Naive B cell (primary cell): ENCODE results near the gene MYH16. TPM values are rescaled to one million over a fixed set of nuclear protein-coding genes. Genes with fewer than 3 reads are reported as not detected.
"Not testable (repeated sequence)": the region's sequence is repeated elsewhere in the genome, so short reads cannot be mapped to it uniquely, and the experiment has no call there.

Experiments used
- ATAC-seq, 2 donors: fragments of 150-1000 bp; cut with Tn5 transposase; 2 replicates each; pipeline ENCODE4 v1.10.0; 2021; ENCODE audit warnings: low read depth in 2 of 2, mild to moderate bottlenecking in 2 of 2, moderate library complexity in 2 of 2
- DNase-seq: peaks from one replicate; pipeline ENCODE4 v3.0.0; 2022
- H3K27ac Mint-ChIP-seq, 6 donors: one replicate each; pipeline ENCODE4 v1.8.0; 2020 to 2022; ENCODE audit warnings: mild to moderate bottlenecking in 6 of 6, mixed read lengths in 6 of 6, moderate library complexity in 5 of 6, inconsistent platforms in 2 of 6
- H3K27me3 Mint-ChIP-seq, 3 donors: one replicate each; pipeline ENCODE4 v1.8.0; 2021 to 2022; ENCODE audit warnings: mixed read lengths in 3 of 3, mild to moderate bottlenecking in 1 of 3
- H3K36me3 Mint-ChIP-seq, 2 donors: one replicate each; pipeline ENCODE4 v1.8.0; 2020 to 2022; ENCODE audit warnings: mixed read lengths in 2 of 2, inconsistent platforms in 1 of 2, mild to moderate bottlenecking in 1 of 2
- H3K4me1 Mint-ChIP-seq, 3 donors: one replicate each; pipeline ENCODE4 v1.8.0; 2020 to 2022; ENCODE audit warnings: mixed read lengths in 3 of 3, inconsistent platforms in 1 of 3, mild to moderate bottlenecking in 1 of 3, moderate library complexity in 1 of 3
- H3K4me3 Mint-ChIP-seq, 8 donors: one replicate each; pipeline ENCODE4 v1.8.0; 2020 to 2022; ENCODE audit warnings: mild to moderate bottlenecking in 8 of 8, mixed read lengths in 8 of 8, moderate library complexity in 8 of 8, inconsistent platforms in 2 of 8
- H3K9me3 Mint-ChIP-seq, 7 donors: one replicate each; pipeline ENCODE4 v1.8.0; 2020 to 2022; ENCODE audit warnings: mixed read lengths in 7 of 7, mild to moderate bottlenecking in 5 of 7, inconsistent platforms in 2 of 7, moderate library complexity in 1 of 7
- polyA plus RNA-seq, 6 donors: library from polyadenylated mRNA; unstranded; fragments of 300-500 nt; fragmentation: Illumina TruSeq; gene quantifications; one replicate each; pipeline ENCODE4 v1.2.3, GENCODE V29; 2021; ENCODE audit warnings: low read depth in 6 of 6

Gene MYH16
- polyA plus RNA-seq, result not detected

- Mint-ChIP-seq H3K4me3 (no peak within 1 kb of the TSS), H3K27ac (no peak within 1 kb of the TSS), H3K27me3 (peaks cover 4 to 6% (median 5%) of the 10 kb centered on the region in 3 donors), H3K4me1 (peaks cover 0 to 7% (median 0%) of the 10 kb centered on the region in 3 donors), H3K36me3 (no peaks in the 10 kb centered on the region), H3K9me3 (no peaks in the 10 kb centered on the region)
- DNase-seq, result no peak
- ATAC-seq, result no peak
Observed at GRCh38 chr7:99272476-99273045, at the start of gene MYH16. Gene MYH16, plus strand, starts transcription at chr7:99272839.

- H3K4me3 Mint-ChIP-seq, DNase-seq, H3K4me1 Mint-ChIP-seq, H3K36me3 Mint-ChIP-seq, ATAC-seq, H3K9me3 Mint-ChIP-seq, H3K27me3 Mint-ChIP-seq: not testable (repeated sequence)
- peak overlapping the region in 1 of 6 donors; percentile 50 for H3K27ac Mint-ChIP-seq
Observed at GRCh38 chr7:99224263-99224898, 48.3 kb upstream of the MYH16 start.

- ATAC-seq (no peak), DNase-seq (no peak)
- Mint-ChIP-seq H3K4me3 (no peak overlapping the region), H3K27me3 (peaks cover 0 to 6% (median 0%) of the 10 kb centered on the region in 3 donors), H3K36me3 (no peaks in the 10 kb centered on the region), H3K4me1 (peaks cover 0 to 5% (median 0%) of the 10 kb centered on the region in 3 donors), H3K9me3 (peaks cover 0 to 2% (median 0%) of the 10 kb centered on the region in 7 donors), H3K27ac (peak overlapping the region in 1 of 6 donors; percentile 50)
Observed at GRCh38 chr7:99224899-99225265, 47.8 kb upstream of the MYH16 start.

- peaks cover 0 to 6% (median 0%) of the 10 kb centered on the region in 3 donors for H3K27me3 Mint-ChIP-seq
- DNase-seq (no peak), ATAC-seq (no peak)
- peaks cover 0 to 2% (median 0%) of the 10 kb centered on the region in 3 donors for H3K4me1 Mint-ChIP-seq
- H3K4me3 Mint-ChIP-seq, result no peak overlapping the region
- H3K36me3 Mint-ChIP-seq, result no peaks in the 10 kb centered on the region
- H3K9me3 Mint-ChIP-seq, result no peaks in the 10 kb centered on the region
- H3K27ac Mint-ChIP-seq, result no peak overlapping the region
Observed at GRCh38 chr7:99229234-99229633, 43.4 kb upstream of the MYH16 start.

GRCh38 chr7:99232082-99232770, 40.4 kb upstream of the MYH16 start:
- Mint-ChIP-seq H3K36me3 (no peaks in the 10 kb centered on the region), H3K27ac (no peak overlapping the region)
- no peak for DNase-seq

GRCh38 chr7:99232955-99233354, 39.7 kb upstream of the MYH16 start:
- not testable (repeated sequence) for DNase-seq, ATAC-seq, H3K27me3 Mint-ChIP-seq, H3K4me1 Mint-ChIP-seq, H3K4me3 Mint-ChIP-seq, H3K36me3 Mint-ChIP-seq, H3K27ac Mint-ChIP-seq
- H3K9me3 Mint-ChIP-seq, result peaks cover 0 to 11% (median 4%) of the 10 kb centered on the region in 7 donors

More at GRCh38 chr7:99232082-99232770, 40.4 kb upstream of the MYH16 start:
- H3K27me3 Mint-ChIP-seq, result no peaks in the 10 kb centered on the region
- H3K4me1 Mint-ChIP-seq, result no peaks in the 10 kb centered on the region
- no peak overlapping the region for H3K4me3 Mint-ChIP-seq
- peaks cover 0 to 3% (median 0%) of the 10 kb centered on the region in 7 donors for H3K9me3 Mint-ChIP-seq
- ATAC-seq, result no peak

GRCh38 chr7:99234185-99234584, 38.5 kb upstream of the MYH16 start:
- H3K4me3 Mint-ChIP-seq, result no peak overlapping the region
- H3K4me1 Mint-ChIP-seq, result no peaks in the 10 kb centered on the region
- peaks cover 0 to 7% (median 5%) of the 10 kb centered on the region in 3 donors for H3K27me3 Mint-ChIP-seq
- no peaks in the 10 kb centered on the region for H3K36me3 Mint-ChIP-seq
- peak overlapping the region in 1 of 6 donors; percentile 33 for H3K27ac Mint-ChIP-seq
- no peak for DNase-seq
- ATAC-seq, result no peak
- H3K9me3 Mint-ChIP-seq, result peaks cover 0 to 13% (median 5%) of the 10 kb centered on the region in 7 donors

GRCh38 chr7:99235925-99236324, 36.7 kb upstream of the MYH16 start:
- no peaks in the 10 kb centered on the region for H3K36me3 Mint-ChIP-seq
- no peak overlapping the region for H3K4me3 Mint-ChIP-seq
- DNase-seq (no peak), ATAC-seq (no peak)
- no peak overlapping the region for H3K27ac Mint-ChIP-seq
- H3K27me3 Mint-ChIP-seq, result peaks cover 4 to 19% (median 13%) of the 10 kb centered on the region in 3 donors
- H3K4me1 Mint-ChIP-seq, result no peaks in the 10 kb centered on the region
- H3K9me3 Mint-ChIP-seq, result peaks cover 0 to 13% (median 5%) of the 10 kb centered on the region in 7 donors

- not testable (repeated sequence) for H3K4me1 Mint-ChIP-seq, H3K27ac Mint-ChIP-seq, ATAC-seq, DNase-seq, H3K4me3 Mint-ChIP-seq, H3K36me3 Mint-ChIP-seq
- H3K27me3 Mint-ChIP-seq, result peaks cover 4 to 19% (median 13%) of the 10 kb centered on the region in 3 donors
- H3K9me3 Mint-ChIP-seq, result peaks cover 0 to 13% (median 5%) of the 10 kb centered on the region in 7 donors
Observed at GRCh38 chr7:99237876-99238275, 34.8 kb upstream of the MYH16 start.

GRCh38 chr7:99238558-99239341, 33.9 kb upstream of the MYH16 start:
- no peak overlapping the region for H3K4me3 Mint-ChIP-seq
- H3K9me3 Mint-ChIP-seq, result peaks cover 0 to 13% (median 5%) of the 10 kb centered on the region in 7 donors
- ATAC-seq (no peak), DNase-seq (no peak)
- H3K27me3 Mint-ChIP-seq, result peaks cover 4 to 19% (median 13%) of the 10 kb centered on the region in 3 donors
- peak overlapping the region in 2 of 6 donors; percentile 54 to 79 for H3K27ac Mint-ChIP-seq
- no peaks in the 10 kb centered on the region for H3K36me3 Mint-ChIP-seq
- no peaks in the 10 kb centered on the region for H3K4me1 Mint-ChIP-seq

- no peak overlapping the region for H3K4me3 Mint-ChIP-seq
- H3K27me3 Mint-ChIP-seq, result peaks cover 4 to 26% (median 13%) of the 10 kb centered on the region in 3 donors
- no peaks in the 10 kb centered on the region for H3K36me3 Mint-ChIP-seq
- DNase-seq (no peak), ATAC-seq (no peak)
- H3K4me1 Mint-ChIP-seq, result no peaks in the 10 kb centered on the region
- H3K27ac Mint-ChIP-seq, result no peak overlapping the region
- peaks cover 0 to 5% (median 3%) of the 10 kb centered on the region in 7 donors for H3K9me3 Mint-ChIP-seq
Observed at GRCh38 chr7:99242682-99243081, 30.0 kb upstream of the MYH16 start.

GRCh38 chr7:99243751-99244337, 28.8 kb upstream of the MYH16 start:
- ATAC-seq (no peak), DNase-seq (no peak)
- no peak overlapping the region for H3K27ac Mint-ChIP-seq
- no peaks in the 10 kb centered on the region for H3K36me3 Mint-ChIP-seq
- peaks cover 7 to 25% (median 12%) of the 10 kb centered on the region in 3 donors for H3K27me3 Mint-ChIP-seq
- no peak overlapping the region for H3K4me3 Mint-ChIP-seq
- H3K9me3 Mint-ChIP-seq, result no peaks in the 10 kb centered on the region
- H3K4me1 Mint-ChIP-seq, result no peaks in the 10 kb centered on the region

- peak overlapping the region in 1 of 6 donors; percentile 18 for H3K27ac Mint-ChIP-seq
- no peaks in the 10 kb centered on the region for H3K9me3 Mint-ChIP-seq
- peaks cover 7 to 14% (median 12%) of the 10 kb centered on the region in 3 donors for H3K27me3 Mint-ChIP-seq
- ATAC-seq, result no peak
- no peak overlapping the region for H3K4me3 Mint-ChIP-seq
- H3K36me3 Mint-ChIP-seq, result no peaks in the 10 kb centered on the region
- no peaks in the 10 kb centered on the region for H3K4me1 Mint-ChIP-seq
- DNase-seq, result no peak
Observed at GRCh38 chr7:99244939-99245338, 27.7 kb upstream of the MYH16 start.
